GM23248 (cell line): ENCODE measurements around the gene LRCOL1. TPM values are rescaled to one million over a fixed set of nuclear protein-coding genes. Genes with fewer than 3 reads are reported as not detected.

Experiments used
- DNase-seq: peaks from one replicate; pipeline ENCODE4 v3.0.0-alpha.2; 2015
- H2AFZ ChIP-seq: fragments of 200-600 bp; sonication (generic); 2 replicates; pipeline ENCODE4 v1.6.1; 2016; ENCODE audit warnings: antibody characterized with exemption
- H3F3A ChIP-seq: fragments of 200-600 bp; sonication (generic); 2 replicates; pipeline ENCODE4 v1.6.1; 2016; ENCODE audit warnings: mild to moderate bottlenecking, antibody characterized with exemption, mixed run types; ENCODE audit not compliant: insufficient read depth
- H3K27ac ChIP-seq: fragments of 200-600 bp; sonication (generic); 2 replicates; pipeline ENCODE4 v1.5.1; 2016; ENCODE audit warnings: mild to moderate bottlenecking
- H3K27me3 ChIP-seq: fragments of 200-600 bp; sonication (generic); replicated peaks from 2 replicates; pipeline ENCODE4 v1.6.1; 2016; ENCODE audit warnings: mild to moderate bottlenecking; ENCODE audit not compliant: insufficient read depth
- H3K36me3 ChIP-seq: fragments of 200-600 bp; sonication (generic); 2 replicates; pipeline ENCODE4 v1.6.1; 2016; ENCODE audit warnings: low read depth, mild to moderate bottlenecking
- H3K4me1 ChIP-seq: fragments of 200-600 bp; sonication (generic); 2 replicates; pipeline ENCODE4 v1.6.1; 2016; ENCODE audit warnings: mild to moderate bottlenecking; ENCODE audit not compliant: insufficient read depth
- H3K4me2 ChIP-seq: fragments of 200-600 bp; sonication (generic); one replicate; pipeline ENCODE4 v1.6.1; 2016; ENCODE audit warnings: mild to moderate bottlenecking; ENCODE audit not compliant: unreplicated experiment
- H3K4me3 ChIP-seq: fragments of 200-600 bp; sonication (generic); 2 replicates; pipeline ENCODE4 v1.5.1; 2016; ENCODE audit warnings: mild to moderate bottlenecking
- H3K79me2 ChIP-seq: fragments of 200-600 bp; sonication (generic); 2 replicates; pipeline ENCODE4 v1.6.1; 2016; ENCODE audit warnings: mild to moderate bottlenecking; ENCODE audit not compliant: insufficient read depth
- H3K9ac ChIP-seq: fragments of 200-600 bp; sonication (generic); 2 replicates; pipeline ENCODE4 v1.6.1; 2016; ENCODE audit warnings: mild to moderate bottlenecking
- H3K9me2 ChIP-seq: fragments of 200-600 bp; sonication (generic); 2 replicates; pipeline ENCODE4 v1.6.1; 2016; ENCODE audit warnings: mixed run types, mild to moderate bottlenecking, moderate library complexity; ENCODE audit not compliant: insufficient read depth
- H3K9me3 ChIP-seq: fragments of 200-600 bp; sonication (generic); one replicate; pipeline ENCODE4 v1.6.1; 2017; ENCODE audit warnings: low read depth
- H4K20me1 ChIP-seq: fragments of 200-600 bp; sonication (generic); 2 replicates; pipeline ENCODE4 v1.6.0; 2016; ENCODE audit not compliant: insufficient read depth
- EZH2 ChIP-seq: fragments of 200-600 bp; sonication (generic); IDR thresholded peaks from 2 replicates; pipeline ENCODE4 v1.6.1; 2018; ENCODE audit warnings: antibody characterized with exemption, mild to moderate bottlenecking; ENCODE audit not compliant: insufficient read depth, poor library complexity, severe bottlenecking
- EZH2phosphoT487 ChIP-seq: fragments of 200-600 bp; sonication (generic); IDR thresholded peaks from 2 replicates; pipeline ENCODE4 v1.6.1; 2018; ENCODE audit warnings: antibody characterized with exemption, moderate library complexity, mild to moderate bottlenecking, low read depth; ENCODE audit not compliant: insufficient read depth
- WGBS, 2 experiments: methylation state at CpG; one replicate each; pipeline ENCODE4 v1.1.6; 2015 to 2017; ENCODE audit warnings: low lambda C conversion rate in 2 of 2, low coverage in 1 of 2; ENCODE audit errors: missing lambda C conversion rate in 2 of 2; 5-methylcytosine and 5-hydroxymethylcytosine counted together
- in situ Hi-C: fragments of 300-500 bp; cut with MboI; formaldehyde crosslinking; loops from 2 replicates; pipeline ENCODE4 v1.15.0; 2020
- polyA plus RNA-seq: library from polyadenylated mRNA; unstranded; fragments of >200 nt; fragmentation: Nextera tagmentation; extraction: Ambion mirVana; gene quantifications from 2 replicates; pipeline ENCODE4 v1.2.1, GENCODE V29; 2016
- total RNA-seq: library from RNA; depleted of rRNA; stranded (reverse); fragments of >200 nt; shearing (Covaris generic); gene quantifications from 2 replicates; pipeline ENCODE4 v1.2.3, GENCODE V29; 2014

LRCOL1 gene
- total and polyA plus RNA-seq, 2 experiments from 2014 or later: not detected

GRCh38 chr12:132618683-132619043, 8.3 kb upstream of the LRCOL1 start, which contains the start of gene P2RX2:
P2RX2 (plus strand) TSS chr12:132618776; CDS start chr12:132618817, 41 bp downstream.
- Histone ChIP-seq H3K4me3 (no peak within 1 kb of the TSS), H3K27me3 (peaks cover 35% of the 10 kb centered on the region), H3F3A (peaks cover 18% of the 10 kb centered on the region), H3K27ac (no peak within 1 kb of the TSS), H3K79me2 (no peaks in the 10 kb centered on the region), H3K36me3 (no peaks in the 10 kb centered on the region), H2AFZ (no peak within 1 kb of the TSS), H3K9me2 (no peaks in the 10 kb centered on the region), H3K4me2 (no peak within 1 kb of the TSS), H3K9me3 (no peaks in the 10 kb centered on the region), H4K20me1 (no peaks in the 10 kb centered on the region), H3K4me1 (peaks cover 9% of the 10 kb centered on the region; the same call in 1 of the 2 replicates), H3K9ac (no peak within 1 kb of the TSS)
- no peak for DNase-seq
- in situ Hi-C loops: loop anchor here (10.0 to 25.0 kb wide), 2 partner anchors 204 to 456 kb away; no protein-coding TSS in a partner anchor
- no peak for TF ChIP-seq EZH2phosphoT487
- TF ChIP-seq EZH2: no peak
- 3 to 5% methylated on average over 12 to 22 of the region's 49 CpGs for WGBS, 2 experiments

GRCh38 chr12:132617822-132618682, 7.7 kb upstream of the LRCOL1 start:
- no peak for DNase-seq
- no peak overlapping the region for H3K4me3 ChIP-seq

GRCh38 chr12:132617135-132617701, 6.8 kb upstream of the LRCOL1 start:
- Histone ChIP-seq H3K4me2 (no peak overlapping the region), H3K4me3 (no peak overlapping the region), H3K36me3 (no peaks in the 10 kb centered on the region), H3K4me1 (0 out of 2 replicates have a peak, but pooled peaks cover under 1% of the 10 kb centered on the region), H2AFZ (no peak overlapping the region), H3K9ac (no peak overlapping the region), H3K79me2 (no peaks in the 10 kb centered on the region), H3K9me3 (no peaks in the 10 kb centered on the region), H3K27ac (no peak overlapping the region), H4K20me1 (no peaks in the 10 kb centered on the region), H3K9me2 (no peaks in the 10 kb centered on the region), H3F3A (peaks cover 9% of the 10 kb centered on the region), H3K27me3 (peaks cover 44% of the 10 kb centered on the region)
- 68 to 75% methylated on average over 4 of the region's 4 CpGs for WGBS, 2 experiments
- DNase-seq: no peak
- TF ChIP-seq EZH2phosphoT487 (no peak), EZH2 (no peak)
- in situ Hi-C loops: loop anchor here (10.0 to 25.0 kb wide), 2 partner anchors 202 to 455 kb away; no protein-coding TSS in a partner anchor

More at GRCh38 chr12:132617822-132618682, 7.7 kb upstream of the LRCOL1 start:
- Histone ChIP-seq H3K9ac (no peak overlapping the region), H4K20me1 (no peaks in the 10 kb centered on the region), H3K4me1 (peaks cover 8% of the 10 kb centered on the region; the same call in 1 of the 2 replicates), H3K27me3 (peaks cover 37% of the 10 kb centered on the region), H3K36me3 (no peaks in the 10 kb centered on the region), H3K9me2 (no peaks in the 10 kb centered on the region), H3K4me2 (no peak overlapping the region), H2AFZ (no peak overlapping the region), H3K79me2 (no peaks in the 10 kb centered on the region), H3K27ac (no peak overlapping the region), H3K9me3 (no peaks in the 10 kb centered on the region), H3F3A (peaks cover 13% of the 10 kb centered on the region)
- in situ Hi-C loops: loop anchor here (10.0 to 25.0 kb wide), 2 partner anchors 203 to 456 kb away; no protein-coding TSS in a partner anchor
- TF ChIP-seq EZH2phosphoT487 (0 out of 2 replicates have a peak, but pooled peaks have one; percentile 18), EZH2 (peak; percentile 98)
- WGBS, 2 experiments: 1 to 4% methylated on average over 13 to 37 of the region's 51 CpGs

- Histone ChIP-seq H2AFZ (no peak overlapping the region), H3K27ac (no peak overlapping the region), H3K9me3 (no peaks in the 10 kb centered on the region), H3K4me2 (no peak overlapping the region), H3K9me2 (no peaks in the 10 kb centered on the region), H3K27me3 (peaks cover 45% of the 10 kb centered on the region), H3K79me2 (no peaks in the 10 kb centered on the region), H3K4me3 (no peak overlapping the region), H3K9ac (no peak overlapping the region), H4K20me1 (no peaks in the 10 kb centered on the region), H3K36me3 (no peaks in the 10 kb centered on the region), H3F3A (peaks cover 9% of the 10 kb centered on the region), H3K4me1 (no peaks in the 10 kb centered on the region)
- no peak for DNase-seq
- TF ChIP-seq EZH2 (no peak), EZH2phosphoT487 (no peak)
- WGBS, 2 experiments: 64 to 70% methylated on average over 15 to 16 of the region's 16 CpGs
- in situ Hi-C loops: loop anchor here (10.0 to 25.0 kb wide), 2 partner anchors 201 to 453 kb away; no protein-coding TSS in a partner anchor
Measured at GRCh38 chr12:132615579-132616038, 5.2 kb upstream of the LRCOL1 start.
